Stimulated activated memory B cell treated with anti-CD40 and anti-IgM and Interleukin-4, amounts not matched to agents 10 μg/mL and 1 μg/mL and 100 μg/mL, for 72 hours (primary cell): ENCODE results near the gene ADGRA3.
A peak's percentile ranks its signal among the peaks of the same experiment; 100 is the strongest.
"Not testable (repeated sequence)": the region's sequence is repeated elsewhere in the genome, so short reads cannot be mapped to it uniquely, and the experiment has no call there.

Source experiments
- ATAC-seq: fragments of 150-1000 bp; cut with Tn5 transposase; 2 replicates; pipeline ENCODE4 v1.10.0; 2021
- H3K27ac Mint-ChIP-seq: one replicate; pipeline ENCODE4 v1.8.0; 2022; ENCODE audit warnings: mild to moderate bottlenecking, mixed read lengths
- H3K27me3 Mint-ChIP-seq: one replicate; pipeline ENCODE4 v1.8.0; 2022; ENCODE audit warnings: mixed read lengths
- H3K36me3 Mint-ChIP-seq: one replicate; pipeline ENCODE4 v1.8.0; 2022; ENCODE audit warnings: mixed read lengths
- H3K4me1 Mint-ChIP-seq: one replicate; pipeline ENCODE4 v1.8.0; 2022; ENCODE audit warnings: mixed read lengths
- H3K4me3 Mint-ChIP-seq: one replicate; pipeline ENCODE4 v1.8.0; 2022; ENCODE audit warnings: mild to moderate bottlenecking, moderate library complexity, mixed read lengths
- H3K9me3 Mint-ChIP-seq: one replicate; pipeline ENCODE4 v1.8.0; 2022; ENCODE audit warnings: mixed read lengths

The ADGRA3 gene

GRCh38 chr4:22410645-22411247, 105.1 kb downstream of the ADGRA3 start:
- H3K36me3 Mint-ChIP-seq: no peaks in the 10 kb centered on the region
- no peak for ATAC-seq
- H3K9me3 Mint-ChIP-seq: no peaks in the 10 kb centered on the region
- no peak overlapping the region for H3K4me3 Mint-ChIP-seq
- H3K27ac Mint-ChIP-seq: no peak overlapping the region
- H3K4me1 Mint-ChIP-seq: no peaks in the 10 kb centered on the region
- no peaks in the 10 kb centered on the region for H3K27me3 Mint-ChIP-seq

- no peak for ATAC-seq
- Mint-ChIP-seq H3K36me3 (no peaks in the 10 kb centered on the region), H3K9me3 (peaks cover 3% of the 10 kb centered on the region), H3K4me3 (no peak overlapping the region), H3K27ac (no peak overlapping the region), H3K4me1 (no peaks in the 10 kb centered on the region), H3K27me3 (no peaks in the 10 kb centered on the region)
Observed at GRCh38 chr4:22408474-22408873, 107.4 kb downstream of the ADGRA3 start.

- ATAC-seq: no peak
- no peaks in the 10 kb centered on the region for H3K27me3 Mint-ChIP-seq
- peaks cover 3% of the 10 kb centered on the region for H3K9me3 Mint-ChIP-seq
- no peak overlapping the region for H3K27ac Mint-ChIP-seq
- no peak overlapping the region for H3K4me3 Mint-ChIP-seq
- H3K36me3 Mint-ChIP-seq: no peaks in the 10 kb centered on the region
- no peaks in the 10 kb centered on the region for H3K4me1 Mint-ChIP-seq
Observed at GRCh38 chr4:22407361-22407760, 108.5 kb downstream of the ADGRA3 start.

GRCh38 chr4:22398671-22399070, 117.2 kb downstream of the ADGRA3 start:
- H3K4me1 Mint-ChIP-seq: no peaks in the 10 kb centered on the region
- no peaks in the 10 kb centered on the region for H3K27me3 Mint-ChIP-seq
- H3K36me3 Mint-ChIP-seq: no peaks in the 10 kb centered on the region
- H3K9me3 Mint-ChIP-seq: peaks cover 5% of the 10 kb centered on the region
- no peak for ATAC-seq
- no peak overlapping the region for H3K27ac Mint-ChIP-seq
- H3K4me3 Mint-ChIP-seq: no peak overlapping the region

GRCh38 chr4:22391551-22391950, 124.3 kb downstream of the ADGRA3 start:
- Mint-ChIP-seq H3K27me3 (no peaks in the 10 kb centered on the region), H3K9me3 (no peaks in the 10 kb centered on the region), H3K4me3 (no peak overlapping the region), H3K36me3 (no peaks in the 10 kb centered on the region), H3K27ac (no peak overlapping the region), H3K4me1 (no peaks in the 10 kb centered on the region)
- no peak for ATAC-seq

DNA sequence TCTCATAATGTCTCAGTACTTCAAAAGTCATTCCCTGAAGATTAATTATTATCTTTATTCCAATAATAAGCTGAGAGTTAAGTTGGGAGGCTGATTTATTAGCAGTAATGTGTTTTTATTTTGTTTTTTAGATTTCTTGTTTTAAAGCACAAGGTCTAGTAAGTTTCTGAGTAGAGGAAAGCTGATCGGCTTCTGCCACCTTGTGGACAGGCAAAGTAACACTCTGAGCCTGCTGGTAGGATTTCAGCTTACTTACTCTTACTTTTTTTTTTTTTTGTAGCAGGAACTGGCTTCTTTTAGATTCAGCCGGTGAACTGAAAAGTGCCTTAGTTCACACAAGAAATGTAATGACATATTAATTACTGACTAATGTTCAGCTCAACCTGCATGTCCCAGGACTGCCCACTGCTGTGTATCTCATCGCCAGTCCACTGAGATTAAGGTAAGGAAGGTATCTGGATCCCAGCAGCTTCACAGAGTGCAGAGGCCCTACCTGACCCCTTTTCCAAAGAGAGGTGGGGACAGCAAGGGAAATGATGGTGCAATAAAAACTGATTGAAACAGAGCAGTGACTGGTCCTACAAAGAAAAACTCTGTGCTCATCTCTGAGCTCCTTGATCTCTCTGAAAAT, 126.5 kb downstream of the ADGRA3 start:
- no peak for ATAC-seq
- no peaks in the 10 kb centered on the region for H3K36me3 Mint-ChIP-seq
- H3K9me3 Mint-ChIP-seq: no peaks in the 10 kb centered on the region

GRCh38 chr4:22385611-22386011, 130.3 kb downstream of the ADGRA3 start:
- no peaks in the 10 kb centered on the region for H3K4me1 Mint-ChIP-seq
- no peak overlapping the region for H3K27ac Mint-ChIP-seq
- no peaks in the 10 kb centered on the region for H3K27me3 Mint-ChIP-seq
- ATAC-seq: no peak
- H3K9me3 Mint-ChIP-seq: no peaks in the 10 kb centered on the region
- H3K36me3 Mint-ChIP-seq: no peaks in the 10 kb centered on the region
- H3K4me3 Mint-ChIP-seq: no peak overlapping the region

More for the DNA sequence above, 126.5 kb downstream of the ADGRA3 start:
- Mint-ChIP-seq H3K27me3 (no peaks in the 10 kb centered on the region), H3K27ac (no peak overlapping the region), H3K4me1 (no peaks in the 10 kb centered on the region), H3K4me3 (no peak overlapping the region)

DNA sequence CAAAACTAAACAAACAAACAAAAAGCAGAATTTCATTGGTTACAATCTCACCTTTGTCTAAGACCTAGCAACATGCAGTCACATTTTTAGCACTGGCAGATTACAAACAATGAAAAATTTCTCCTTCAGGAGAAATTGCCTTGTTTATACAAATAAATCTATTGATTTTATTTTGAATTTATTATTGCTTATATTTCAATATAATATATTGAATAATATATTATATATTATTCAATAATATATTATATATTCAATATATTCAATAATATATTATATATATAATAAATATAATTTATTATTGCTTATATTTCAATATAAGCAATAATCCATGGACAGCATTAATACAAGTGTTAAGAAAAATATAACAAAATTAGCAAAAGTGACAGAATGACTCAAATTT, 131.7 kb downstream of the ADGRA3 start:
- no peaks in the 10 kb centered on the region for H3K27me3 Mint-ChIP-seq
- H3K9me3 Mint-ChIP-seq: no peaks in the 10 kb centered on the region
- H3K4me3 Mint-ChIP-seq: no peak overlapping the region
- H3K4me1 Mint-ChIP-seq: no peaks in the 10 kb centered on the region
- no peaks in the 10 kb centered on the region for H3K36me3 Mint-ChIP-seq
- no peak for ATAC-seq
- no peak overlapping the region for H3K27ac Mint-ChIP-seq

- ATAC-seq, H3K4me1 Mint-ChIP-seq, H3K27me3 Mint-ChIP-seq, H3K4me3 Mint-ChIP-seq, H3K9me3 Mint-ChIP-seq, H3K36me3 Mint-ChIP-seq, H3K27ac Mint-ChIP-seq: not testable (repeated sequence)
Observed at GRCh38 chr4:22382216-22382615, 133.7 kb downstream of the ADGRA3 start.

DNA sequence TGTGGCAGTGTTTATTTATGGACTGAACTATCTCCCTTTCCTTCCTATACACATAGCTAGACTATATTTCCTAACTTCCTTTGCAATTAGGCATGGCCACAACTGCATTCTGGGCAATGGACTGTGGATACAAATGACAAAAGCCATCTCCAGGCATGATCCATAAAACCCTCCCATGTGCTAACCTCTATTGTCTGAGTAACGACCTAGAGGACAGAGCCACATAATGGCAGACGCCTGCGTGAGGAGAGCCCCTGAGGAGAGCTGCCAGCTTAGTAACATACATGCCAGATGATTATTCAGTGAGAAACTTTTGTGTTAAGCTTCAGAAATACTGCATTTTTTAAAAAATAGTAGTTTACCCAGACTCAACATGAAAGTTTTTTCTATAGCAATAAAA, 142.9 kb downstream of the ADGRA3 start:
- H3K27me3 Mint-ChIP-seq: no peaks in the 10 kb centered on the region
- H3K4me3 Mint-ChIP-seq: no peak overlapping the region
- H3K9me3 Mint-ChIP-seq: peaks cover 16% of the 10 kb centered on the region
- H3K36me3 Mint-ChIP-seq: no peaks in the 10 kb centered on the region
- no peaks in the 10 kb centered on the region for H3K4me1 Mint-ChIP-seq
- H3K27ac Mint-ChIP-seq: no peak overlapping the region
- no peak for ATAC-seq

GRCh38 chr4:22369901-22370562, 145.8 kb downstream of the ADGRA3 start:
- Mint-ChIP-seq H3K27me3 (no peaks in the 10 kb centered on the region), H3K9me3 (peaks cover 16% of the 10 kb centered on the region), H3K36me3 (no peaks in the 10 kb centered on the region), H3K4me3 (no peak overlapping the region), H3K4me1 (no peaks in the 10 kb centered on the region), H3K27ac (no peak overlapping the region)
- ATAC-seq: peak; percentile 41

DNA sequence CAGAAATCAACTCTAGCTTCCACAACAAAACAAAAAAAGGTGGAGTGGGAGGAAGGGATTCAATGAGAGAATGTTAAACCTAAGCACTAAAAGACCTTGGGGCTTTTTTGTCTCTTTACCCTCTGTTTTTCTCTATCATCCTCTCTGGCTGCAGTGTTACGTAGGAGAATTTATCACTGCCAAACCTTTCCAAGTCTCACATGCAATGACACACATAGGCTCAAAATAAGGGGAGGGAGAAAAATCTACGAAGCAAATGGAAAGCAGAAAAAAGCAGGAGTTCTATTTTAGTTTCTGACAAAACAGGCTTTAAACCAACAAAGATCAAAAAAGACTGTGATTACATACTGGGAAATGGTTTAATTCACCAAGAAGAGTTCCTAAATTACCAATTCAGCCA, 152.1 kb downstream of the ADGRA3 start:
- no peak overlapping the region for H3K4me3 Mint-ChIP-seq
- H3K27ac Mint-ChIP-seq: no peak overlapping the region
- H3K4me1 Mint-ChIP-seq: no peaks in the 10 kb centered on the region
- no peaks in the 10 kb centered on the region for H3K27me3 Mint-ChIP-seq
- H3K36me3 Mint-ChIP-seq: no peaks in the 10 kb centered on the region
- H3K9me3 Mint-ChIP-seq: peaks cover 11% of the 10 kb centered on the region
- no peak for ATAC-seq

DNA sequence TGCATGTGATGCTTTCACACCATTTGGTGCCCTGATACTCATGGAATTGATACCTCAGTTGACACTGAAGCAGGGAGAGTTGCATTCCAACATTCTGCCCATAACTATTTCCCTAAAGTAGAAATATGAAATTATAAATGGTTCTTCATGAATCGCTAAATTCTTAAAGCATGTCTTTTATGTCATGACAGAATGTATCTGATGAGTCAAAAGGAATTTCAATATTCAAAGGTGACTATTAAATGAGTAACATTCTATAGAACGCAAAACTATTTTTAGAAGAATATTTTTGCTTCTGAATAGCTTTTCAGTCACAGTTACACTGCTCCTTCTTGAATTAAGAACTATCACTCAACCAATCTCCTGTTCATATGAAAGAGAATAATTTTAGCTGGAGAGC, 152.8 kb downstream of the ADGRA3 start:
- Mint-ChIP-seq H3K9me3 (peaks cover 14% of the 10 kb centered on the region), H3K27me3 (no peaks in the 10 kb centered on the region), H3K4me1 (no peaks in the 10 kb centered on the region), H3K36me3 (no peaks in the 10 kb centered on the region), H3K4me3 (no peak overlapping the region), H3K27ac (no peak overlapping the region)
- ATAC-seq: no peak

DNA sequence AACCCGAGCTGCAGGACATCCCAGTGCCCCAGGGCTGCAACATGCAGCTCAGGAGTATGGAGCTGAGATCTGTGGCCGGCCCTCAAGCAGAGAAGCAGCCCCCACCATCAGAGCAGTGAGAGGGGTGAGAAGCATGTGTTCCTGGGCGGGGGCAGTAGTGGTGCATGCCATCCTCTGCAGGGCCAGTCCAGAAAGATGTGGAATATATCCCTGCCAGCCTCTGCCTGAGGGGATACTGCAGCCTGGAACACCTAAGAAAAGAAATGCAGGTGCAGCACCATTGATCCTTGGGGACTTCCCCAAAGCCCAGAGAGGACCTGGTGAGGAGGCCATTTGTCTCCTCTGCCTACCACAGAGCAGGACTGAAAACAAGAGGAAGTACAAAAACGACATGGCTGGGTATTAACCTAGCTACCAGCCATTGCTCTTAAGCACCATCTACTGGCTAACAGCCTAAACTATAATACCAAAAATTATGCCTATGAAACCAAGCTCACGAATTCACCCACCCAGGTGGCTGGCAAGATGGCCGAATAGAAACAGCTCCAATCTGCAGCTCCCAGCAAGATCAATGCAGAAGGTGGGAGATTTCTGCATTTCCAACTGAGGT, 158.8 kb downstream of the ADGRA3 start:
- no peak overlapping the region for H3K4me3 Mint-ChIP-seq
- H3K27ac Mint-ChIP-seq: no peak overlapping the region
- H3K36me3 Mint-ChIP-seq: no peaks in the 10 kb centered on the region
- H3K27me3 Mint-ChIP-seq: no peaks in the 10 kb centered on the region
- ATAC-seq: peak; percentile 16
- no peaks in the 10 kb centered on the region for H3K4me1 Mint-ChIP-seq
- H3K9me3 Mint-ChIP-seq: peaks cover 22% of the 10 kb centered on the region

DNA sequence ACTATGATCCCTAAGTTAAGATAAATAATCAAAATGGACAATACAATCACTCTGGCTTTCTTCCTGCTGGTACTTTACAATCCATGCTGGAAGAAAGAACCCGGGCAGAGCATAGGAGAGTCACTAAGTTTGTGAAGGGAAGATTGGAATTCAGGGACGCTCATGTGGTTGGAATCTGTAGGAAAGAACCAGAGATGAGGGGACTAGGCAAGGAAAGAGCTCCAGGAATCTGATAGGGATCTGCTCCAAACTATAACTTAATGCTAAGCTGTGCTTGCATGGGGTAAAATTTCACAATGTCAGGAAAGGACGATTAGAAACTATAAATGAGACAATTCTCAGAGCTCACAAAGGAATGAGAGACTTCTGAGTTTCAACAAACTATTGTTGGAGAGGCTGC, 167.5 kb downstream of the ADGRA3 start:
- Mint-ChIP-seq H3K4me1 (no peaks in the 10 kb centered on the region), H3K27me3 (no peaks in the 10 kb centered on the region), H3K9me3 (no peaks in the 10 kb centered on the region), H3K36me3 (no peaks in the 10 kb centered on the region), H3K27ac (no peak overlapping the region), H3K4me3 (no peak overlapping the region)
- ATAC-seq: no peak

DNA sequence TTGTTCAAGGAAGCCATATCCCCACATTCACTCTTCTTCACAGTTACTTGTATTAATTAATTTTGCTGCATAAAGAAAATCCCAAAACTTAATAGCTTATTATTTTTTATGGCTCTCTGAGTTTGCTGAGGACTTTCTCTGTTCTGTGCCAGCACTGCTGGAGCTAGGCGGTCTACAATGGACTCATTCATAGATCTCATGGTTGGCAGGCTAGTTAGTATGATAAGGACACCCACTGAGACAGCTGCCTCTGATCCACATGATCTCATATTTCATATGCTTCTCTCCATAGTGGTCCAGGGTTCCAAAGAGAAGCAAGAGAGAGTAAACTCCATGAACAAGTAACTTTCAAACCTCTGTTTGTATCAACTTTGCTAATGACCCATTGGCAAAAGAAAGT, 170.2 kb downstream of the ADGRA3 start:
- Mint-ChIP-seq H3K9me3 (peaks cover 3% of the 10 kb centered on the region), H3K27me3 (no peaks in the 10 kb centered on the region), H3K27ac (no peak overlapping the region), H3K36me3 (no peaks in the 10 kb centered on the region), H3K4me3 (no peak overlapping the region), H3K4me1 (no peaks in the 10 kb centered on the region)
- no peak for ATAC-seq
